IPS-NIHi11 (cell line): Measurements from ENCODE around the gene SKP1.
A peak's percentile ranks its signal among the peaks of the same experiment; 100 is the strongest.
"Not testable (repeated sequence)": the region's sequence is repeated elsewhere in the genome, so short reads cannot be mapped to it uniquely, and the experiment has no call there.

ENCODE experiments used
- DNase-seq: peaks from one replicate; pipeline ENCODE4 v3.0.0; 2012; ENCODE audit warnings: mixed read lengths, low spot score

Gene SKP1

GRCh38 chr5:134176511-134177368 lies at the start of gene SKP1:
Gene SKP1 (minus strand): TSS chr5:134176950. CDS start chr5:134174022, 2,928 bp downstream.
- peak; percentile 92 for DNase-seq

DNA sequence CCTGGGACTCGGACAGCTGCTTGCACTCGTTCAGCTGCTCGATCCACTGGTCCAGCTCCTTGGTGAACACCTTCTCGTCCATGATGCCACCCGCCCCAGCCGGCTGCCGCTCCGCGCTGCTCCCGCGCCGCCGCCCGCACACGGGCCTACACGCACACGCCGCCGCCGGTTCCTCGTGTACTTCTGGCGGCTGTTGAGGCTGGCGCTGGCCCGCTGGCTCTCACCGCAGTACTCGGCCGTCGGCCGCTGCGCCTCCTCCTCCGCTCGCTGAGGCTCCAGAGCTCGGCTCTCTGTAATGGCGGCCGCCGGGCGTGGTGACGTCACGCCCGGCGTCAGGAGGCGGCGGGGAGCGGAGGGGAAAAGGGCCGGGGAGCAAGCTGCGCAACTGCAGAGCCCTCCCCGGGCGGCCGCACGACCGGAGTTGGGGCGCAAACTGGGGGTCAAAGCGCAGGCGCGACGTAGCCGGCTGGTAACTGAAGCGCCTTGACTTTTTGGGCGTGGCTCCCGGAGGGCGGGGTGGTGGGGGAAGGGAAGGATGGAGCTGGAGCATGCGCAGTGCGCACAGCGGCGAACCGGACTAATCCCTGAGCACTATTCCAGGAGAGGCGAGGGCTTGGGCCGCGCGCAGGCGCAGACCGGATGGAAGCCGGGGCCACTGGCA lies 49.2 kb upstream of the SKP1 start, which contains the start of gene PPP2CA:
Gene PPP2CA, minus strand, starts transcription at position 294 of the 661 bp plus-strand sequence. Its CDS starts 212 bp downstream, at position 82.
- DNase-seq, result peak; percentile 95

DNA sequence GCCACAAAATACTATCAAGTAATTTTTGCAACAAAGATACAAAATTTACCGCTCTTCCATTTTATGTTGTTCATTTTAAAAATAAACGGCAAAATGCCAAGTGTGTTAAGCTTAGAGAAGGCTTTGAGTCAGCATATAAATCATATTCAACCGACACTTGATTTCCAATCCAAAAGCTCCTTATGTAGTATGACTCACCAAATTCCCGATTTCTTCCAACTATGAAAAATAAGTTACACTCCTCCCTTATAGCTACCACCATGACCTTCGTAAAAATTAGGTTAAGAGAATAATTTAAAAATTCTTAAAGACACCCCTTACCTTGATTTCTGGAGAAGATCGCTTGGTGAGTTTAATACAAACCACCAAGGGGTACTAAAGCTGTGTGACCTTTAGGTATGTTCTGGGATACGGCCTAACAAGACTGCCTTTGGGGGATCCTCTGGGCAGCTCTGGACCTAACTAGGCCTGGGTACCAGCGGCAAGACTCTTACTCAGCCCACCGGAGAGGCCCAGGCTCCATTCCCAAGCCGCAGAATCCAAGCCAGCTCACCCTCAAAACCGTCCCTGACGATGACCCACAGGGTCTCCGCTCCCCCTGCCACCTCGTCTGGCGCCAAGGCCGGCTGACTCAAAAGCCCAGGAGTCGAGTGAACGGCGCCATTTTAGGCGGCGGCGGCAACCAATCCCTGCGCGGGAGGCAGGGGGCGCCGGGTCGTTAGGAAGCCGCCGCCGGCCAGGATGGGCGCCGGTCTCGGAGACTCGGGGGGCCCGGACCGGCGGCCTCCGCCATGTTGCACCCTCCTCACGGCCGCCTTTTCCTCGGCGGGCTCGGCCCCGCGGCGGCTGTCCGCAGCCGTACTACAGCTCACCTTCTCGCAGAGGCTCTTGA lies 48.4 kb upstream of the SKP1 start:
- peak; percentile 90 for DNase-seq

DNA sequence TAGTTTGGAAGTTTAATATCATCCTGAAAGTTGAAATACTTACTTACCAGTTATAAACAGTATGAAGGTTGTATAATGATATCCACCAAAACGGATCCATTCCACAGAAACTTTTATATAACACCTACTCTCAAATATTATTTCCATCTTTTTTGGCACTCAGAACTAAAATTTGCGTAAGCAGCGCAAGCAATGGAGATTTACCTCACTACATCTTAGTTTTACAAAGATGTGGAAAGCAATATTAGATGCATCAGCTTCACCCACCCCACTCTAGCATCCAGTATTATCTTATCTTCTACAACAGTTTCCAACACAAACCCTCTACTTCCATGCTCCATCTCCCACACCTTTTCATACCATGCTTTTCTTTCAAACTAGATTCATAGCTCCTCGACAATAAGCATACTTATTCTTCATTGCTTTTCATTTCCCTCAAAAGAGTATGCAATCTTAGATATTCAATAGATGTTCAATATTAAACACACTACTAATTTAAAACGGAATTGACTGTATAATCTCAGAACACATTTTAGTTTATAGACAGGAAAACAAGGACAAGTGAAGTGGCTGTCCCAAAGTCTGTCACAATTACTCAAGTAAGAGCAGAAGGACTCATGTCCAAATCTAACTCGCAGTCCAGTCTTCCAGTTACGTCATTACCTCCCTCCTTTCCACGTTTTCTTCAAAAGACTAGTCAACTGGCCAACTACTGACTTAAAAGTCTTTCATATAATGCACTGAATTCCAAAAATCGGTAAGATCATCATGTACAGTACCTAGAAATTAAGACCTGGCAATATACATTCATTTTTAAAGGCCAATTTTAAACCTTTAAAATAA lies 46.9 kb upstream of the SKP1 start:
- DNase-seq, result no peak

DNA sequence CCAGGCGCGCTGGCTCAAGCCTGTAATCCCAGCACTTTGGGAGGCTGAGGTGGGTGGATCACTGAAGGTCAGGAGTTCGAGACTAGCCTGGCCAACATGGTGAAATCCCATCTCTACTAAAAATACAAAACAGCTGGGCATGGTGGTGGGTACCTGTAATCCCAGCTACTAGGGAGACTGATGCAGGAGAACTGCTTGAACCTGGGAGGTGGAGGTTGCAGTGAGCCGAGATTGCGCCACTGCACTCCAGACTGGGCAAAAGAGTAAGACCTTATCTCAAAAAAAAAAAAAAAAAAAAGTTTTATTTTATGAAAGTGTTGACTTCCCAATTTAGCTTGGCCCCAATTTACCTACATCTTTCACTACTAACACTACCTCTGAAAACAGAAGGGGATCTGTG lies 44.9 kb upstream of the SKP1 start:
- DNase-seq, result not testable (repeated sequence)

DNA sequence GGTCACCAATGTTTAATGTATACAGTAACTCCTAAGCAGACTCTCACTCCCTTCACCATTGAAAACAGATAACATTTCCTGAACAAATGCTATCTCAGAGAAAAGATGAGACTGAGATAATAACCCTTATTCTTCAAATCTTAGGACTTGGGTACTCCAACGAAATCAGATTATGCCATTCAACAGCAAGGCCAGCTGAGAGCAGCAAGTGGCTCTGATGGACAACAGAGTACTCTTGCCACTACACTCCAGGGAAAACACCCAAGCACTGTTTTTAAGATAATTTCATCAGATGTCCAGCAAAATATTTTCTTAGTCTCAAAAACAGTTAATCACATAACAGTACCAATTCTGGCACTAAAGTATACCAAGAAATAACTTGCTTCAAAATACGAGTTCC lies 39.0 kb upstream of the SKP1 start:
- no peak for DNase-seq

GRCh38 chr5:134211263-134212031 lies 34.7 kb upstream of the SKP1 start:
- not testable (repeated sequence) for DNase-seq

DNA sequence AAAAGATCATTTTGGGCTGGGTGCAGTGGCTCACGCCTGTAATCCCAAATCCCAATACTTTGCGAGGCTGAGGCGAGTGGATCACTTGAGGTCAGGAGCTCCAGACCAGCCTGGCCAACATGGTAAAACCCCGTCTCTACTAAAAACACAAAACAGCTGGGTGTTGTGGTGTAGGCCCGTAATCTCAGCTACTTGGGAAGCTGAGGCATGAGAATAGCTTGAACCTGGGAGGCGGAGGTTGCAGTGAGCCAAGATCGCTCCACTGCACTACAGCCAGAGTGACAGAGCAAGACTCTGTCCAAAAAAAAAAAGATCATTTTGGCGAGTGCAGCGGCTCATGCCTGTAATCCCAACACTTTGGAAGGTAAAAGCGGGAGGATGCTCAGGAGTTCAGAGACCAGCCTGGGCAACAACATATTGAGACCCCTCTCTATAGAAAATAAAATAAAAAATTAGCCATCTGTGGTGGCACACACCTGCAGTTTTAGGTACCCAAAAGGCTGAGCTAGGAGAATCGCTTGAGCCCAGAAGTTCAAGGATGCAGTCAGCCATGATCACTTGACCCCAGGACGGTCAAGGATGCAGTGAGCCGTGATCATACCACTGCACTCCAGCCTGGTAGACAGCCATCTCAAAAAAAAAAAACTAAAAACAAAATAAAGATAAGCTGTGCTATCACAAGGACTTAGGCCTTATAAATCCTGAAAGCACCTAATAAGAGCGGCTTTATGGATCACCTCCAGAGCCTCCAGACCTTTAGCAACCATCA lies 32.9 kb upstream of the SKP1 start:
- DNase-seq, result no peak

DNA sequence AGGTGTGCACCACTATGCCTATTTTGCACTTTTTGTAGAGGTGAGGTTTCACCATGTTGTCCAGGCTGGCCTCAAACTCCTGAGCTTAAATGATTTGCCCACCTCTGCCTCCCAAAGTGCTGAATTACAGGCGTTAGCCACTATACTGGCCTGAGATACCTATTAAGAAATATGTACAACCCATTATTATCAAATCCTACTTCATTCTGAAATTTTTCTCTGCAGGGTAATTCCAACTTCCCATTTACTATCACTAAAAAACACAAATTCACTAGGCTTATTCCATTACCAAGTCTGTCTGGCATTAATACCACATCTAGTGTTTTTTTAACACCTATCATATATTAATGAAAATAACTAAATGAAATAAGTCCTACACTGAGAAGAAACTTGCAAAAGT lies 30.9 kb upstream of the SKP1 start:
- DNase-seq, result no peak

DNA sequence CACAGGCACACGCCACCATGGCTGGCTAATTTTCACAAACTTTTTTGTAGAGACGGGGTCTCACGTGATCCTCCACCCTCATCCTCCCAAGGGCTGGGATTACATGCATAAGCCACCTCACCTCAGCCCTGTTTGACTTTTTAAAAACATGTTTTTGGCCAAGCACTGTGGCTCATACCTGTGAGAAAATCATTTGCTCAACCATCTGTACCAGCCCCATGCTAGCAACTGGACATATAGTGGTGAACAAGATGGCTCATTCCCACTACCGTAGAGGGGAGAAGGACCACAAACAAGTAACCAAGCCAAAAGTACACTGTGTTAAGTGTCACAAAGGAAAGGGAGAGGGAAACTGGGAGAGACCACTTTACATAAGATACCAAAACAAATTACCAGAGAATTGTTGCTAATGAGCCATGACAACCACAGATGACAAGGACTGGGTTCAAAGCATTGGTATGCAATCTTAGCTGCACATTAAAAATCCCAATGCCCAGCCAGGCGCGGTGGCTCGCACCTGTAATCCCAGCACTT lies 29.9 kb upstream of the SKP1 start:
- no peak for DNase-seq

GRCh38 chr5:134204575-134204974 lies 27.8 kb upstream of the SKP1 start:
- DNase-seq, result no peak

DNA sequence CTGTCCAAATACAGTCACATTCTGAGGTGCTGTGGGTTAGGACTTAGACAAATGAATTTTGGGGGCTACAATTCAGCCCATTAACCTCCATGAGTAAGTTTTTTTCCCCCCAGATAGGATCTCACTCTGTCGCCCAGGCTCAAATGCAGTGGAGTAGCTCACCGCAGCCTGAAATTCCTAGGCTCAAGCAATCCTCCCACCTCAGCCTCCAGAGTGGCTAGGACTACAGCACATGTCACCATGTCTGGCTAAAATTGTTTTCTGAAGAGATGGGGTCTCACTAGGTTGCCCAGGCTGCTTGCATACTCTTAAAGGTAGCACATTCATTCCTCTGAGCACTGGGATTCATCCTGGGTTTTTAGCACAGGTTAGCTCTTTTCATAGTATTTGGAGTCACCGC lies 26.9 kb upstream of the SKP1 start:
- DNase-seq, result no peak

GRCh38 chr5:134195666-134196065 lies 18.9 kb upstream of the SKP1 start:
- no peak for DNase-seq

GRCh38 chr5:134189031-134189430 lies 12.3 kb upstream of the SKP1 start:
- no peak for DNase-seq

DNA sequence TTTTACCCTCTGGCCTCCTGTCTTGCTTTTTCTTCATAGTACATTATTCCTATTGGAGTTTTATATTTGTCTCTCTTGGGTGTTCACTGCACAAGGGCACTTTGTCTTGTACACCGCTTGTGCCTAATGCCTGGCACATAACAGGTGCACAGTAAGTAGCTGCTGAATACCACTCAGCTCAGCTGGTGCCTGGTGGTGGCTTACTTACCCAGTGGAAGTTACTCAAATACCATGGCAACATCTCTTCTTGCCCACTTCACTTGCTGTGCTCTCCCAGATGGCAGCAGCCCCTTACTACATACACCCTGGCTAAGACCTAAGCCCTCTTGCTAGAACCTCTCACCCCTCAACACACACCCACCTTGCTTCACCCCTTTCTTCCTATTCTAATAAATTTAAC lies 11.3 kb upstream of the SKP1 start:
- no peak for DNase-seq

DNA sequence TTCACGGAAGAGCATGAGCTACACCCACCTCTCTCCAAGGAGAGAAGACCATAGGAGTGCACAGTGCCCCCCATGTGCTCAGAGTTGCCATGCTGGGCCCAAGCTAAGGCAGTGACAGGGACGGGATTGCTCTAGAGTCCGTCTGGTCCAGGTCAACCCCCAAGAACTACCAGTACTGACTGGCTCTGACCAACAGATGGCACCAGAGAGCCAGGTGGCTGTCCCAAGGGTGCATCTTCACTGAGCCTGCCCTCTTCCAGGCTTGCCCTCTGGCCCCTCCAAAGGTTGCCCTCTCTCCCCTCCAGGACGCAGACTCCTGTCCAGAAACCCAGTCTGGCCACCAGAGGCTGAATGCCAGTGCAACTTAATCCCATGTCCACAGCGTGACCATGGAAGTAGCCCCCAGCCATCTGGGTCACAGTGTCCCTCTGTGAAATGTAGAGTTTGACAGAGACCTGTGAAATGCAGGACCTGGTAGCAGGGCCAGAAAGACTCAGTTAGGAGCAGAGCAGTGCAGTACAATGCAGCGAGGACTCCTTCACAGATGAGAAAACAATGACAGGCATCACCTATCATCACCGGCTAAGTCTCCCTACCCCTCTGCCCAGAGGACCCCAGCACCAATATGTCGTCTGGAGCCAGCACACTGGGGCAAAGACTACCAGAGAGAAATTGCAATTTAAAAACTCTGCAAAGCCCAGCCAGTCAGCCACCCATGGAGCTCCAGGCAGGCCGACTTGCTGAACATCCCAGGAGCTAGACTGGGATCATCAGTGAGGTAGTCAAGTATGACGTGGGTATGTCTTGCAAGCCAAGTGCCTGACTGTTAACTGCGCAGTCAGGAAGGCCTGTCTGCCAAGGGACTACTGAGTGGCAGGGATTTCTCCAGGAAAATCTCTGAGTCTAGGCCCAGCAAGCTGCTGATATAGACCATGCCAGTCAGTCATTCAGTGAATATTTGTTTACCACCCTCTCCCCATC lies 7.7 kb upstream of the SKP1 start:
- peak; percentile 90 for DNase-seq

DNA sequence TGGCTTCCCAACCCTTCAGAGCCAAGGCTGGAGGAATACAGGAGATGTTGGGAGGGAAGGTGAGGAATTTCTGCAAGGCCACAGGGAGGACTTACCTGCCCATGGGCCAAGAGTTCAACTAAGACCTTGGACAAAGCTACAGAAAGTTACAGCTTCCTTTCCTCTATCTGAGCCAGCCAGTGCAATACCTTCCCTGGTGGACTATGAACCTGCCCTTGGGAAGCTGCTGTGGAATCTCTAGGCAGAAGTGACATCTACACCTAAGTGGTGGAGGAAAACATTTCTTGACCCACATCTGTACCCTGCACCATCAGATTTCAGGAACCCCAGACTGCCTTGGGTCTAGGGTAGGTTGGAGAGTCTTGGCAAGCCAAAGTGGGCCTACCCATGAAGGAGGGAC lies 6.7 kb upstream of the SKP1 start:
- DNase-seq, result no peak

- no peak for DNase-seq
Measured at GRCh38 chr5:134178096-134178419, 1.3 kb upstream of the SKP1 start.
